Measurements from ENCODE around the gene RTKN.

- TF ChIP-seq, protein P1, sequence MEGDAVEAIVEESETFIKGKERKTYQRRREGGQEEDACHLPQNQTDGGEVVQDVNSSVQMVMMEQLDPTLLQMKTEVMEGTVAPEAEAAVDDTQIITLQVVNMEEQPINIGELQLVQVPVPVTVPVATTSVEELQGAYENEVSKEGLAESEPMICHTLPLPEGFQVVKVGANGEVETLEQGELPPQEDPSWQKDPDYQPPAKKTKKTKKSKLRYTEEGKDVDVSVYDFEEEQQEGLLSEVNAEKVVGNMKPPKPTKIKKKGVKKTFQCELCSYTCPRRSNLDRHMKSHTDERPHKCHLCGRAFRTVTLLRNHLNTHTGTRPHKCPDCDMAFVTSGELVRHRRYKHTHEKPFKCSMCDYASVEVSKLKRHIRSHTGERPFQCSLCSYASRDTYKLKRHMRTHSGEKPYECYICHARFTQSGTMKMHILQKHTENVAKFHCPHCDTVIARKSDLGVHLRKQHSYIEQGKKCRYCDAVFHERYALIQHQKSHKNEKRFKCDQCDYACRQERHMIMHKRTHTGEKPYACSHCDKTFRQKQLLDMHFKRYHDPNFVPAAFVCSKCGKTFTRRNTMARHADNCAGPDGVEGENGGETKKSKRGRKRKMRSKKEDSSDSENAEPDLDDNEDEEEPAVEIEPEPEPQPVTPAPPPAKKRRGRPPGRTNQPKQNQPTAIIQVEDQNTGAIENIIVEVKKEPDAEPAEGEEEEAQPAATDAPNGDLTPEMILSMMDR (IDR thresholded peaks at IDR 0.05), result no peak
- TF ChIP-seq POLR2AphosphoS5 (IDR thresholded peaks at IDR 0.05; ENCODE audit: low read depth, low read length) (no peak), SIN3A (IDR thresholded peaks at IDR 0.05; ENCODE audit: borderline replicate concordance, insufficient read depth, low read depth, low read length) (no peak), TCF7L2 (IDR thresholded peaks at IDR 0.05; ENCODE audit: low read depth, low read length) (no peak)
- TF ChIP-seq, protein P2, sequence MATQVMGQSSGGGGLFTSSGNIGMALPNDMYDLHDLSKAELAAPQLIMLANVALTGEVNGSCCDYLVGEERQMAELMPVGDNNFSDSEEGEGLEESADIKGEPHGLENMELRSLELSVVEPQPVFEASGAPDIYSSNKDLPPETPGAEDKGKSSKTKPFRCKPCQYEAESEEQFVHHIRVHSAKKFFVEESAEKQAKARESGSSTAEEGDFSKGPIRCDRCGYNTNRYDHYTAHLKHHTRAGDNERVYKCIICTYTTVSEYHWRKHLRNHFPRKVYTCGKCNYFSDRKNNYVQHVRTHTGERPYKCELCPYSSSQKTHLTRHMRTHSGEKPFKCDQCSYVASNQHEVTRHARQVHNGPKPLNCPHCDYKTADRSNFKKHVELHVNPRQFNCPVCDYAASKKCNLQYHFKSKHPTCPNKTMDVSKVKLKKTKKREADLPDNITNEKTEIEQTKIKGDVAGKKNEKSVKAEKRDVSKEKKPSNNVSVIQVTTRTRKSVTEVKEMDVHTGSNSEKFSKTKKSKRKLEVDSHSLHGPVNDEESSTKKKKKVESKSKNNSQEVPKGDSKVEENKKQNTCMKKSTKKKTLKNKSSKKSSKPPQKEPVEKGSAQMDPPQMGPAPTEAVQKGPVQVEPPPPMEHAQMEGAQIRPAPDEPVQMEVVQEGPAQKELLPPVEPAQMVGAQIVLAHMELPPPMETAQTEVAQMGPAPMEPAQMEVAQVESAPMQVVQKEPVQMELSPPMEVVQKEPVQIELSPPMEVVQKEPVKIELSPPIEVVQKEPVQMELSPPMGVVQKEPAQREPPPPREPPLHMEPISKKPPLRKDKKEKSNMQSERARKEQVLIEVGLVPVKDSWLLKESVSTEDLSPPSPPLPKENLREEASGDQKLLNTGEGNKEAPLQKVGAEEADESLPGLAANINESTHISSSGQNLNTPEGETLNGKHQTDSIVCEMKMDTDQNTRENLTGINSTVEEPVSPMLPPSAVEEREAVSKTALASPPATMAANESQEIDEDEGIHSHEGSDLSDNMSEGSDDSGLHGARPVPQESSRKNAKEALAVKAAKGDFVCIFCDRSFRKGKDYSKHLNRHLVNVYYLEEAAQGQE (IDR thresholded peaks at IDR 0.05; ENCODE audit: insufficient read depth in 1 of 2, low read depth in 2 of 2, low read length in 1 of 2), result no peak
Measured at GRCh38 chr2:74417197-74417596, 24.5 kb downstream of the RTKN start.

Data from Panc1 (cell line).